HAP-1 (cell line): ENCODE measurements around the gene FBXO17.

Experiments
- DNase-seq, 2 experiments: peaks; one replicate each; pipeline ENCODE4 v3.0.0-alpha.2; 2016 to 2020; ENCODE audit warnings: low spot score in 2 of 2
- H3K27me3 ChIP-seq: fragments of 250-450 bp; sonication (Bioruptor Pico); 2 replicates; pipeline ENCODE4 v1.5.1; 2020; ENCODE audit warnings: low read depth, mild to moderate bottlenecking, moderate library complexity
- H3K36me3 ChIP-seq: fragments of 250-450 bp; sonication (Bioruptor Pico); replicated peaks from 2 replicates; pipeline ENCODE4 v1.5.1; 2020; ENCODE audit warnings: mild to moderate bottlenecking
- H3K4me1 ChIP-seq: fragments of 250-450 bp; sonication (Bioruptor Pico); 2 replicates; pipeline ENCODE4 v1.5.1; 2020; ENCODE audit warnings: mild to moderate bottlenecking
- H3K4me3 ChIP-seq: fragments of 250-450 bp; sonication (Bioruptor Pico); 2 replicates; pipeline ENCODE4 v1.5.1; 2020; ENCODE audit warnings: mild to moderate bottlenecking, moderate library complexity
- H3K9me3 ChIP-seq: fragments of 250-450 bp; sonication (Bioruptor Pico); 2 replicates; pipeline ENCODE4 v1.5.1; 2020; ENCODE audit warnings: mild to moderate bottlenecking, moderate library complexity
- in situ Hi-C: fragments of 300-500 bp; cut with MboI; formaldehyde crosslinking; loops from 3 replicates; pipeline ENCODE4 v1.14.3; 2020; ENCODE audit warnings: low sequenced_read_pairs, inconsistent platforms, mixed read lengths

The FBXO17 gene

GRCh38 chr19:38912600-38913514 is 62.7 kb downstream of the FBXO17 start:
- peaks cover 2% of the 10 kb centered on the region for H3K36me3 ChIP-seq
- H3K27me3 ChIP-seq = no peaks in the 10 kb centered on the region
- no peaks in the 10 kb centered on the region for H3K9me3 ChIP-seq
- H3K4me1 ChIP-seq = no peaks in the 10 kb centered on the region
- in situ Hi-C loops = no loop called here
- no peak overlapping the region for H3K4me3 ChIP-seq
- DNase-seq = no peak

DNA sequence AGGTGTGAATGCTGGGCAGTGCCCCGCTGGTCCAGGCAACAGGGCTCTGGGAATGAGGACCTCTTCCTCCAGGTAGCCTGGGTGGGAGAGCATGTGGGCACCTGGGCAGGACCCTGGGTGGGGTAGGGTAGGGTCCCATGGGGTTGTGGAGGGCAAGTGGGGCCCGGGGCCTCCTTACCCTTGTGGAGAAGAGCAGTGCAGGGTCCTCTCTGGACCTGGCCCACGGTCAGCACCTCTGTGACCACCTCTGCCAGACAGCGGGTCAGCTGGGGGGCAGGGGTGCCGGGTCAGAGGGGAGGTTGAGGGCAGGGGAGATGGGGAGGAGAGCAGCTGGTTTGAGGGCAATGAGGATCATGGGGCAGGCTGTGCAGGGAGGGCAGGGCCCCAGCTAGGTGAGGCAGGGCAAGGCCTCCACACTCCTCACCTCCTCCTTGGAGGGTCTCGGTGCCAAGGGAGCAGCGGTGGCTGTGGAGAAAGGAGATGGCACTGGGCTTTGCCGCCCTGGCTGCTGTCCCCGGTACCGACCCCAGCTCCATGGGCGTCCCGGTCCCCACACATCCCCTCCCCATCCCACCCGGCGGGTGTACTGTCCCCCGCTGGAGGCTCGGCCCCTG is 64.0 kb downstream of the FBXO17 start:
- H3K27me3 ChIP-seq = no peaks in the 10 kb centered on the region
- H3K4me3 ChIP-seq = no peak overlapping the region
- H3K36me3 ChIP-seq = peaks cover 14% of the 10 kb centered on the region
- H3K9me3 ChIP-seq = no peaks in the 10 kb centered on the region
- in situ Hi-C loops = no loop called here
- DNase-seq = no peak
- H3K4me1 ChIP-seq = no peaks in the 10 kb centered on the region

GRCh38 chr19:38910488-38910887 is 65.1 kb downstream of the FBXO17 start:
- Histone ChIP-seq H3K9me3 (no peaks in the 10 kb centered on the region), H3K4me3 (no peak overlapping the region), H3K36me3 (peaks cover 16% of the 10 kb centered on the region), H3K4me1 (no peaks in the 10 kb centered on the region), H3K27me3 (no peaks in the 10 kb centered on the region)
- no peak for DNase-seq
- in situ Hi-C loops = no loop called here

DNA sequence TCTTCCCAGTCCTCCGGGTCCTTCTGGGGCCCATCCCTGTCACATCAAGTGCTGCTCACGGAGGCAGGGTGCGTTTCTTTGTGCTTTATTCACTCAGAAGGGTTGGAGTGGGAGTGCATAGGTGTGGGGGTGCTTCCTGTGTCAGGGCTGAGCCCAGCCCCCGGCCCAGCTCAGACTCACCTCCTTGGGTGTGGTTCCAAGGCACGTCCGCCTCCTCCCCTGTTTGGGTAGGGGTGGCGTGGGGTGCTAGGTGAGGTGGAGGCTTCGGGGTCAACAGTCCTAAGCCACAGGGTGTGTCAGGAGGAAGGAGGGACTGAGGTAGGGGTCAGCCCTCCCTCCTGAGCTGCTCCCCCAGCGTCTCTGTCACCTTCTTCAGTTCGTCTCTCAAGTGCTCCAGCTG is 66.6 kb downstream of the FBXO17 start:
- no peak overlapping the region for H3K4me3 ChIP-seq
- no peaks in the 10 kb centered on the region for H3K27me3 ChIP-seq
- H3K4me1 ChIP-seq = no peaks in the 10 kb centered on the region
- H3K36me3 ChIP-seq = peaks cover 25% of the 10 kb centered on the region
- no peaks in the 10 kb centered on the region for H3K9me3 ChIP-seq
- in situ Hi-C loops = no loop called here
- DNase-seq = no peak

GRCh38 chr19:38907670-38908069 is 67.9 kb downstream of the FBXO17 start:
- no peak overlapping the region for H3K4me3 ChIP-seq
- no peak for DNase-seq

GRCh38 chr19:38907227-38907626 is 68.3 kb downstream of the FBXO17 start:
- H3K9me3 ChIP-seq = no peaks in the 10 kb centered on the region
- no peaks in the 10 kb centered on the region for H3K27me3 ChIP-seq

More at GRCh38 chr19:38907670-38908069, 67.9 kb downstream of the FBXO17 start:
- peaks cover 25% of the 10 kb centered on the region for H3K36me3 ChIP-seq
- peaks cover 4% of the 10 kb centered on the region; the same call in 1 of the 2 replicates for H3K4me1 ChIP-seq
- in situ Hi-C loops = no loop called here
- H3K9me3 ChIP-seq = no peaks in the 10 kb centered on the region
- no peaks in the 10 kb centered on the region for H3K27me3 ChIP-seq

GRCh38 chr19:38905620-38906019 is 69.9 kb downstream of the FBXO17 start:
- in situ Hi-C loops = no loop called here
- no peak overlapping the region for H3K4me3 ChIP-seq
- DNase-seq = no peak
- peaks cover 25% of the 10 kb centered on the region for H3K36me3 ChIP-seq
- H3K4me1 ChIP-seq = peaks cover 20% of the 10 kb centered on the region; the same call in 1 of the 2 replicates
- H3K27me3 ChIP-seq = no peaks in the 10 kb centered on the region
- no peaks in the 10 kb centered on the region for H3K9me3 ChIP-seq

More at GRCh38 chr19:38907227-38907626, 68.3 kb downstream of the FBXO17 start:
- no peak for DNase-seq
- Histone ChIP-seq H3K4me3 (no peak overlapping the region), H3K4me1 (peaks cover 7% of the 10 kb centered on the region; the same call in 1 of the 2 replicates), H3K36me3 (peaks cover 25% of the 10 kb centered on the region)
- in situ Hi-C loops = no loop called here

DNA sequence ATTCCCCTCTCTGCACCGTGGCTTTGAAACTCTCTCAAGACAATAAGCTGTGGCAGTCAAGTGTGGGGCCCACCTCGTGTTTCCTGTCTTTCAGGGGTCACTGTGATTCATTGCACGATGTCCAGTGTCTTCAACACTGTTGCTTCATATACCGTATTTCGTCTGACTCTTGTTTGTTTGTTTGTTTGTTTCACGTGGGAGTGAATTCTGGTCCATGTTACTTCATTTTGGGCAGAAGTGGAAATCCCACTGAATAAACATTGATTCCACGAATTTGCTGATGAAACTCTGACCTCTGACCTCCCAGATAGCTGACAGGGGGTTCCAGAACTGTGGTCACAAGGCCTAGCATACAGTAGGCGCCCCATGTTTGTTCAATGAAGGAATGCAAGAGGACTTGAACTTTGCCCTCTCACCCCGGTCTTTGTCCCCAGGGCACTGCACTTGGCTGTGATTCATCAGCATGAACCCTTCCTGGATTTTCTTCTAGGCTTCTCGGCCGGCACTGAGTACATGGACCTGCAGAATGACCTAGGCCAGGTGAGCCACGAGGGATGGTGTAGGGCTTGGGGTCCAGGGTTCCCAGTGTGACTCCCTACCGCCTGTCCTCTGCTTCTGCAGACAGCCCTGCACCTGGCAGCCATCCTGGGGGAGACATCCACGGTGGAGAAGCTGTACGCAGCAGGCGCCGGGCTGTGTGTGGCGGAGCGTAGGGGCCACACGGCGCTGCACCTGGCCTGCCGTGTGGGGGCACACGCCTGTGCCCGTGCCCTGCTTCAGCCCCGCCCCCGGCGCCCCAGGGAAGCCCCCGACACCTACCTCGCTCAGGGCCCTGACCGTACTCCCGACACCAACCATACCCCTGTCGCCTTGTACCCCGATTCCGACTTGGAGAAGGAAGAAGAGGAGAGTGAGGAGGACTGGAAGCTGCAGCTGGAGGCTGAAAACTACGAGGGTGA is 70.7 kb downstream of the FBXO17 start:
- in situ Hi-C loops = no loop called here
- DNase-seq = no peak

GRCh38 chr19:38901683-38902082 is 73.9 kb downstream of the FBXO17 start:
- DNase-seq = no peak
- Histone ChIP-seq H3K4me3 (no peak overlapping the region), H3K4me1 (peaks cover 28% of the 10 kb centered on the region), H3K9me3 (no peaks in the 10 kb centered on the region), H3K27me3 (no peaks in the 10 kb centered on the region), H3K36me3 (peaks cover 11% of the 10 kb centered on the region)
- in situ Hi-C loops = no loop called here

More for the DNA sequence above, 70.7 kb downstream of the FBXO17 start:
- Histone ChIP-seq H3K4me3 (no peak overlapping the region), H3K27me3 (no peaks in the 10 kb centered on the region), H3K9me3 (no peaks in the 10 kb centered on the region), H3K4me1 (peaks cover 21% of the 10 kb centered on the region; the same call in 1 of the 2 replicates), H3K36me3 (peaks cover 25% of the 10 kb centered on the region)

- Histone ChIP-seq H3K4me1 (peaks cover 28% of the 10 kb centered on the region), H3K36me3 (peaks cover 11% of the 10 kb centered on the region), H3K27me3 (no peaks in the 10 kb centered on the region), H3K4me3 (peak overlapping the region; percentile 55), H3K9me3 (no peaks in the 10 kb centered on the region)
- DNase-seq = no peak
- in situ Hi-C loops = no loop called here
These were observed 74.8 kb downstream of the FBXO17 start for GRCh38 chr19:38900743-38901190.

DNA sequence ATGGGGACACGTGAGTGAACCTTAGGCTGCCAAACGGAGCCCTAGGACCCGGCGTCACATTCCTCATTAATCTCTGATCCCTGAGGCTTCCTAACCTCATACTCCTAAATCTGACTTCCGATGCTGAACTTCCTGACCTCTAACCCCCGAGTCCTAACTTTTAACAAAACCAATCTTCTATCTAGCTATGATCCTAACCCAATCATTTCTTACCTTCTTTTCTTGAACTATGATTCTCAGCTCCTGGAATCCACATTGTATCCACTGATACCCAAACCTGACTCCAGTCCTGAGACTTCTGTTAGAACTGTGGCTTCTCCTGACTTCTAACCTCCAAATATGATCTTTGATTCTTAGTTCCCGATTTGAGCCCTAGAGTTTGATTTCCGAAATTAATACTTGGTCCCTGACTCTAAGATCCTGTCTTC is 75.3 kb downstream of the FBXO17 start:
- Histone ChIP-seq H3K4me1 (peaks cover 28% of the 10 kb centered on the region), H3K36me3 (peaks cover 6% of the 10 kb centered on the region), H3K4me3 (peak overlapping the region; percentile 55), H3K9me3 (no peaks in the 10 kb centered on the region), H3K27me3 (no peaks in the 10 kb centered on the region)
- in situ Hi-C loops = no loop called here
- DNase-seq = peak in 1 of 2 experiments; percentile 67

DNA sequence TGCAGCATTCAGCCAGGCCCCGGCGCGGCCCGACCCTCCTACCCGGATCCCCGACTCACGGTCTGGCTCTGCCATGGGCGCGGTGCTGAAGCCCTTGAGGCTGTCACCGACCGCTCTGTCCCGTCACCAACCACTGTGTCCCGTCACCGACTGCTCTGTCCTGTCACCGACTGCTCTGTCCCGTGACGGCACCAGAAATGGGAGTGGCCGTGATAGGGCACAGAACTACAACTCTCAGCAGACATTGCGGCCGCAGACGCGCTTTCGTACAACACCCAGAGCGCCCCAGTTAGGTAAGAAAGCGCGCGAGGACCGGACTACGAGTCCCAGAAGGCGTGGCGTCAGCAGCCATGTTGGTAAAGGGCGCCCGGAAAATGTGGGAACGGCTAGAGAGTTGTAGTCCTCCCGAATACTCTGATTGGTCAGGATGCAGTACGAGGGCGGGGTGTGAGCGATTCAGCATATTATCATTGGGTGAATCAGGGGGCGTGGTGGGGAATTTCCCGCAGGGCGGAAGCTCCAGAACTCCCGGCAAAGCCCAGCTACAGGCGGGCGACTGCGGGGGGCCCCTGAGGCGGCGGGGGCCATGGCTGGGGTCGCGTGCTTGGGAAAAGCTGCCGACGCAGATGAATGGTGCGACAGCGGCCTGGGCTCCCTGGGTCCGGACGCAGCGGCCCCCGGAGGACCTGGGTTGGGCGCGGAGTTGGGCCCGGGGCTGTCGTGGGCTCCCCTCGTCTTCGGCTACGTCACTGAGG is 75.9 kb downstream of the FBXO17 start, which contains the start of the genes NFKBIB and SIRT2:
Gene NFKBIB, plus strand, starts transcription at position 523 of the 755 bp plus-strand sequence. Its CDS starts 64 bp downstream, at position 587.
Gene SIRT2, minus strand, starts transcription at position 172 of the 755 bp plus-strand sequence. Its CDS starts 97 bp downstream, at position 75.
- Histone ChIP-seq H3K36me3 (peaks cover 2% of the 10 kb centered on the region; the same call in 1 of the 2 replicates), H3K9me3 (no peaks in the 10 kb centered on the region), H3K4me3 (peak within 1 kb of the TSS; percentile 55), H3K4me1 (peaks cover 28% of the 10 kb centered on the region), H3K27me3 (no peaks in the 10 kb centered on the region)
- DNase-seq = peak; percentile 99 to 100
- in situ Hi-C loops = no loop called here
